Eye (tissue), 1 donor: ENCODE data around the gene ALDH3B2.
"Not testable (repeated sequence)": the region's sequence is repeated elsewhere in the genome, so short reads cannot be mapped to it uniquely, and the experiment has no call there.

Experiments
- DNase-seq: peaks from one replicate; pipeline ENCODE4 v3.0.0-alpha.2; 2015

Gene ALDH3B2

GRCh38 chr11:67660752-67661151 lies 13.7 kb downstream of the ALDH3B2 start:
- DNase-seq, result not testable (repeated sequence)

DNA sequence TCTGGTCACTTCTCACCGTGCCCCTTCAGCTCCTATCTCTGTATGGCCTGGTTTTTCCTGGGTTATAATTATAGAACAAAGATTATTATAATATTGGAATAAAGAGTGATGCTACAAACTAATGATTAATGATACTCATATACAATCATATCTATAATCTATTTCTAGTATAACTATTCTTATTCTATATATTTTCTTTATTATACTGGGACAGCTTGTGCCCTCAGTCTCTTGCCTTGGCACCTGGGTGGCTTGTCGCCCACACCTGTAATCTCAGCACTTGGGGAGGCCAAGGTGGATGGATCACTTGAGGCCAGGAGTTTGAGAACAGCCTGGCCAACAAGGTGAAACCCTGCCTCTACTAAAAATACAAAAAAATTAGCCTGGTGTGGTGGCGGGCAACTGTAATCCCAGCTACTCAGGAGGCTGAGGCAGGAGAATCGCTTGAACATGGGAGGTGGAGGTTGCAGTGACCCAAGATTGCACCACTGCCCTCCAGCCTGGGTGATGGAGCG lies 14.7 kb downstream of the ALDH3B2 start:
- not testable (repeated sequence) for DNase-seq

GRCh38 chr11:67657300-67657699 lies 17.1 kb downstream of the ALDH3B2 start:
- DNase-seq, result no peak

GRCh38 chr11:67656278-67656922 lies 18.0 kb downstream of the ALDH3B2 start:
- no peak for DNase-seq

DNA sequence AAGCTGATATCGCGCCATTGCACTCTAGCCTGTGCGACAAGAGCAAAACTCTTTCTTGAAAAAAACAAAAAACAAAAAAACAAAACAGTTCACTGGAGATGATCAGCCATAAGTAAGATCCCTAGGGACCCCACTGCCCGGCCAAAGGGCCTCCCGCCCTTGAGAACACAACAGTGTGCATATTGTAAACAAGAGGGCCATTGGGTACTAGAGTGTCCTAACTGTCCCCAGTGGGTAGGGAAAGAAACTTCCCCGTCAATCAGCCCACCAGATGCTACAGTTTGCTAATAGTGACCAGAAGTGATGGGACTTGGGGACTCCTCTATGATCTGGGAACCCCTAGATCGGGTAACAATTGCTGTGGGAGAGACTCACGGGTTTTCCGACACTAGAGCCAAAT lies 20.2 kb downstream of the ALDH3B2 start:
- no peak for DNase-seq

GRCh38 chr11:67652965-67653845 lies 21.2 kb downstream of the ALDH3B2 start:
- DNase-seq, result no peak

- DNase-seq, result peak; percentile 48
These were observed 22.2 kb downstream of the ALDH3B2 start for GRCh38 chr11:67651976-67652781.

- peak; percentile 37 for DNase-seq
These were observed 24.6 kb downstream of the ALDH3B2 start for GRCh38 chr11:67649634-67650510.

GRCh38 chr11:67648796-67649613 lies 25.4 kb downstream of the ALDH3B2 start:
- DNase-seq, result no peak

GRCh38 chr11:67648140-67648795 lies 26.2 kb downstream of the ALDH3B2 start:
- DNase-seq, result peak; percentile 21

DNA sequence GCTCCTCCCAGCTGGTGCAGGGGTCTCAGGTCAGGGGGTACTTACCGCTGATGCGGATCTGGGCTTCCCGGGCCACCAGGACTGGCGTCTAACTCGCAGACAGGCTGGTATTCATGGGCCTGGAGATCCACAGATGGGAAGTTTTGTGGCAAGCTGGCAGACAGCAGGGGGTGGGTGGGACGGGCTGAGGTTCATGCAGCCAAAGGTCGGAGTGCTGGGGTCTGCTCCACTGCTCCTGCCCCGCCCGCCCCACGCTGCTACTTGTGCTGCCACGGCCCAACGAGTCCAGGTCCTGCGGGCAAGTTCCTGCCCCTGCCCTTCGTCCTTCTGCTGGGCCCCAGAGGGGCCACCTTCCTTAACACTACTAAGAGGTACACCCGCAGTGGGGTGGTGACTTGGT lies 27.0 kb downstream of the ALDH3B2 start:
- no peak for DNase-seq

DNA sequence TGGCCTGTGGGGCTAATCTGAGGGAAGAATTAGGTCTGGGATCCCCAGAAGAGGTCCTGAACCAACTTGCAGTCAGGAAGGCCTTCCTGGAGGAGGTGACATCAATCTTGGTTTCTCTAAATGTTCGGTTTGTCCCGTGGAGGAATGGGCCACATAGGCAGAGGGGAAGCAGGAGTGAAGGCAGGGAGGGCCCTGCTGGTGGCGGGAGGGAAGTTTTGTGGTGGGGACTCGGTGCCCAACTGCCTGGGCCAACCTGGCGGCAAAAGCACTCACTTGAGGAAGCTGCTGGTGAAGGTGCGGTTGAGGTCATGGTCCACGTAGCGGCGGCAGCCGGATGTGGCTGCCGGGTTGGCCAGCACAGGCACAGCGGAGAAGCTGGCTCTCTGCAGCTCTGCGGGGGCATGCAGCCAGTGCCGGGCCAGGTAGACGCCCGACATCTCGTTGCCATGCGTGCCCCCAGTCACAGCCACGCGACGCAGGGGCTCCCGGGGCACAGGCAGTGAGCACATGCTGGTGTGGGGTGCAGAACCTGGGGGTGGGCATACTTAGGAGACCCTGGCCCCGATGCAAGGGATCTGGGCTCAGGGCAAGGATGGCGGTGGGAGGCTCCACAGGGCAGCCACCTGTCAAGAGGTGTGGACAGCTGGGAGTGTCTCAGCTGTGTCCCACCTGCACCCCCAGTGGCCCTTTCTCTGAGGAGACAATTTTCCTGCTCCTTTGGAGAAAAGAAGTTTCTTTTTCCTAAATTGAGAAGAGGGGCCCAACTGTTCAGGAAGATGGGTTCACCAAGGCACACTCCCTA lies 27.7 kb downstream of the ALDH3B2 start:
- DNase-seq, result no peak

DNA sequence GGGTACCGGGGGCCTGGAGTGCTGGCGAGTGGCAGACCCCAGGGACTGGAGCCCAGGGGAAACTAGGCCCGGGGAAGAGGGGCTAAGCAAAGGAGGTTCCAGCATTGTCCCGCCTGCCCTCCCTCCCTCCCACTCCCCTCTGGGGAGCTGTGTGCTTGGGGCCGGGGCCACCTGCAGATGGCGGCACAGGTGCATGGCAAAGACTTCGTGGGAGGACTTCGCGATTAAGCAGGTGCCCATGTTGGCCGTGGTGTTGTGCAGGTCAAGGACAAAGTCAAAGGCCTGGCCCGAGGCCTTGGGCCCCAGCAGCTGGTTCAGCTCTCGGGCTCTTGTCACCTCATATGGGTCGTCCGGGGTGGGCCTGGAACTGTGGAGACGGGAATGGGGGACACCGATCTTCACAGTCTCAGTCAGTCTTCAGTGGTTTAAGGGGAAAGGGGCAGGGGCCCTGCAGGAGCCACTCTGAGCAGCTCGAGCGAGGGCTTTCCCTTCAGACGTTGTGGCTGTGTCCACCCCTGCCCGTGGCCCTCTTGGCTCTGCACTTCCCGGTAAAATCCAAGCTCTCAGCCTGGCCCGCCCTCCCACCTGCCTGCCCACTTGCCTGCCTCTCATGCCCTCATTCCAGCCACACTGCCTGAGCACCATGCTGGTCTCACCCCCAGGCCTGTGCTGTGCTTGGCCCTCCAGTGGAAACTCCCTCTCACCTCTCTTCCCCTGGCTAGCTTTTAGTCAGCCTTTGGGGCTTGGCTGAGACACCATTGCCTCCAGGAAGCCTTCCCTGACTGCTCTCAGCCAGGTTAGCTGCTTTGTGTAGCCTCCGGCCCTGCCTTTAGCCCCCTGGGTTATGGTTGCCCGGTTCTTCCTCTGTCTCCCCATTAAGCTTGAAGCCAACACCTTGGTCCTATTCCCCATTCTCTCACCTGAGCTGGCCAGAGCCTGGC lies 28.6 kb downstream of the ALDH3B2 start:
- no peak for DNase-seq

DNA sequence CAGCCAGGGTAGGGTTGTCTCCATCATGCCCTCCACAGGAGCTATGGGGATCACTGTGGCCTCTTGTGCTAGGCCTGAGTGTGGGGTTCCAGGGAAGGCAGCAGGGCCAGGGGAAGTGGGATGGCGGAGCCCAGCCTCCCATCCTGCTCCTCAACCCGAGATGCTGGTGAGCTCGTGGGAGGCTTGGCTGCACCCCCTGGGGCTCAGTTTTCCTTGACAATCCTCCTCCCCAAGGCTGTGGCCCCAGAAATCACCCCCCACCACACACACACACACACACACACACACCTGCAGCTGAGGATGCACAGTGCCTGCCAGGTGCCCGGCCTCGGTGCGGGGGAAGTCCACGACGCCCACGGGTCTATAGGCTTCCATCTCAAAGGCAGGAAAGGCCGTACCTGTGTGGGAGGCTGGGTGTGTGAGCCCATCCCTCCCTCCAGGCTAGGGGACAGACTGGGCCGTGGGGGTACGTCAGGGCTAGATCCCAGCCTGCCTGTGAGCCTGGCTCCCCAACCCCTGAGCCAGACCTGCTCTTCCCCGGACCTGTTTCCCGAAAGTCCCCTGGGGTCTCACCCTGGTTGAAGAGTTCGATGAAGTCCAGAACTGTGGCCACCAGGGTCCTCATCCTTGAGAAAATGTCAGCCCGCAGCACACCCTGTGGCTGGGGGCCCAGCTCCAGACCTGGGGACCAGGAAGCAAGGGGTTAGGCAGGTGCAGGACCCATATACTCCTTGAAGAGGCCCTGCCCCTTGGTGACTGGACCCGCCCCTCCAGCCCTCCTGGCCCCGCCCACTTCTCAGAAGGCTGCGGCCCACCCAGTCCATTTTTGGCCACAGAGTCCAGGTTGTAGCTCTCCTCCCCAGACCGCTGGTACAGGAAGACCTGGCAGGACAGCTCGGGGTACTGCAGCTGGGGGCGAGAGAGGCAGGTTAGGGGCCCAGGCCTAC lies 29.7 kb downstream of the ALDH3B2 start:
- DNase-seq, result no peak

DNA sequence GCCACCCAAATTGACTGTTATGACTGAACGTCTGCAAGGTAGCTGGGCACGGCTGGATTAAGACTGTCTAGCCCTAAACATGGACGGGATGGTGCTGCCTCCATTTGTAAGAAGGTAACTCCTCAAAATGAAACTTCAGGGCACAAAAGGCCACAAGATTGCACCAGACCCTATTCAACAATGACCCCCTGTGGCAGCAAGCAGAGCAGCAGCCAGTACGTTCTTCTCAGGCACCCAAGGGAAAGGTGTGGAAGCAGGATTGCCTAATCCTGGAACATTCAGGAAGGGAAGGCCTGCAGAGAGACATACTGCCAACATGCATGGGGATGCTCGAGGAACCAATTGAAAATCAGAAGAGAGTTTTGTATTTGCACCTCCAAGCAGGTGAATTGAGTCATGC lies 30.4 kb downstream of the ALDH3B2 start:
- no peak for DNase-seq

- DNase-seq, result no peak
These were observed 32.0 kb downstream of the ALDH3B2 start for GRCh38 chr11:67642173-67643120.
